Karpas-422 (cell line): ENCODE results near the gene CEP126. TPM values are rescaled to one million over a fixed set of nuclear protein-coding genes. Genes with fewer than 3 reads are reported as not detected.
"Not testable (repeated sequence)": the region's sequence is repeated elsewhere in the genome, so short reads cannot be mapped to it uniquely, and the experiment has no call there.

Experiments used
- DNase-seq: peaks from one replicate; pipeline ENCODE4 v3.0.0-alpha.2; 2015
- H2AFZ ChIP-seq: fragments of 200-600 bp; sonication (generic); 2 replicates; pipeline ENCODE4 v1.6.1; 2014; ENCODE audit warnings: antibody characterized with exemption, low read length, mixed read lengths
- H3K27ac ChIP-seq: fragments of 200-600 bp; sonication (generic); 2 replicates; pipeline ENCODE4 v1.5.1; 2014; ENCODE audit warnings: mild to moderate bottlenecking, low read length, moderate library complexity
- H3K27me3 ChIP-seq: fragments of 200-600 bp; sonication (generic); 2 replicates; pipeline ENCODE4 v1.6.1; 2014; ENCODE audit warnings: low read length, mixed read lengths
- H3K36me3 ChIP-seq: fragments of 200-600 bp; sonication (generic); 2 replicates; pipeline ENCODE4 v1.6.1; 2014; ENCODE audit warnings: low read length, mixed read lengths; ENCODE audit not compliant: insufficient read depth
- H3K4me1 ChIP-seq: fragments of 200-600 bp; sonication (generic); 2 replicates; pipeline ENCODE4 v1.6.1; 2014; ENCODE audit warnings: mild to moderate bottlenecking, low read length, mixed read lengths
- H3K4me2 ChIP-seq: fragments of 200-600 bp; sonication (generic); 2 replicates; pipeline ENCODE4 v1.6.1; 2014; ENCODE audit warnings: low read length, low read depth, mild to moderate bottlenecking; ENCODE audit not compliant: poor library complexity, severe bottlenecking
- H3K4me3 ChIP-seq: fragments of 200-600 bp; sonication (generic); 2 replicates; pipeline ENCODE4 v1.5.1; 2014; ENCODE audit warnings: mild to moderate bottlenecking, antibody characterized with exemption, low read length, mixed read lengths
- H3K79me2 ChIP-seq: fragments of 200-600 bp; sonication (generic); 2 replicates; pipeline ENCODE4 v1.6.1; 2014; ENCODE audit warnings: mild to moderate bottlenecking, low read length, mixed read lengths
- H3K9ac ChIP-seq: fragments of 200-600 bp; sonication (generic); 2 replicates; pipeline ENCODE4 v1.6.0; 2014; ENCODE audit warnings: low read length
- H3K9me2 ChIP-seq: fragments of 200-600 bp; sonication (generic), shearing (Covaris generic); replicated peaks from 2 replicates; pipeline ENCODE4 v1.6.0; 2014; ENCODE audit warnings: mild to moderate bottlenecking, low read length, moderate library complexity; ENCODE audit not compliant: insufficient read depth
- H3K9me3 ChIP-seq: fragments of 300-700, 200-600 bp; sonication (generic); 2 replicates; pipeline ENCODE4 v1.6.1; 2014; ENCODE audit warnings: low read length, mixed read lengths
- H4K20me1 ChIP-seq: fragments of 200-600 bp; sonication (generic); 2 replicates; pipeline ENCODE4 v1.6.1; 2014; ENCODE audit warnings: mild to moderate bottlenecking, antibody characterized with exemption, low read length, low read depth; ENCODE audit not compliant: insufficient read depth
- total RNA-seq: library from RNA; depleted of rRNA; stranded (reverse); fragments of >200 nt; shearing (Covaris generic); gene quantifications from 2 replicates; pipeline ENCODE4 v1.2.3, GENCODE V29; 2014; ENCODE audit warnings: low replicate concordance

The CEP126 gene
- total RNA-seq, 1 experiment from 2014 or later: 4.8 TPM

DNA sequence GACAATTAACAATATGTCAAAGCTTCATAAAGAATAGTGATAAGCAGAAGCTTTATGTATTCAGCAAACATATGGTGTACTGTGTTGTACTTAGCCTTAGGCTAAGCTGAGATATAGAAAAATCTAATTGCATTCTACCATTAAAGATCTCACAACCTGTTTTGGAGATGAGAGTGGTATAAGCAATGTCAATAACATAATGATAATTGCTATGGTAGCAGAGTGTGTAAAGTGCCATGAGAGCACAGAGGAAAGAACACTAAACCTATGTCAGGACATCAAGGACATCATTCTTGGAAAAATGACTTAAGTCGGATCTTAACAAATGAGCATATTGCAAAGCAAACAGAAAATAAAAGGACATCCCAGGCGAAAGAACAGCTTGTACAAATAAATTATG is 30.1 kb downstream of the CEP126 start:
- Histone ChIP-seq H3K36me3 (no peaks in the 10 kb centered on the region), H3K79me2 (no peaks in the 10 kb centered on the region), H3K9me3 (no peaks in the 10 kb centered on the region)

DNA sequence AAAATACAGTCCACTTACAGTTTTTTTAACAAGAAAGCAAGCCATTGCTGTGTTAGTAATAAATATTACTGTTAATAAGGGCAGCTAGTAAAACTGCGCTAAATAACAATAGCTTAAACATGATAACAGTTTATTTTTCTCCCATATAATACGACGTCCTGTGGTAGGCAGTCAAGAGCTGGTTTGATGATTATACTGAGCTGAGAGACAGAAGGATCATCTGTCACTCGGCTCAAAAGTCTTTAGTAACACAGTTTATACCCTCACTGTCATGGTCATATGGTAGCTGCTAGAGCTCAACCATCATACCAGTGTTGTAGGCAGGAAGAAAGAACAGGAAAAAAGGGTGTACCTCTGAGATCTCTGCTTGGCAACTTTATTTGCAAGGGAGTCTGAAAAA is 30.6 kb downstream of the CEP126 start:
- Histone ChIP-seq H3K4me1 (no peaks in the 10 kb centered on the region), H3K9me3 (no peaks in the 10 kb centered on the region), H4K20me1 (no peaks in the 10 kb centered on the region; the same call in 1 of the 2 replicates), H3K27me3 (0 out of 2 replicates have a peak, but pooled peaks cover 2% of the 10 kb centered on the region), H3K27ac (no peak overlapping the region), H3K79me2 (no peaks in the 10 kb centered on the region), H2AFZ (no peak overlapping the region), H3K36me3 (no peaks in the 10 kb centered on the region), H3K9me2 (no peaks in the 10 kb centered on the region), H3K4me3 (no peak overlapping the region), H3K9ac (no peak overlapping the region), H3K4me2 (no peak overlapping the region)
- no peak for DNase-seq

More for the DNA sequence above, 30.1 kb downstream of the CEP126 start:
- Histone ChIP-seq H3K9ac (no peak overlapping the region), H3K27me3 (0 out of 2 replicates have a peak, but pooled peaks cover 2% of the 10 kb centered on the region), H3K4me1 (no peaks in the 10 kb centered on the region), H3K4me3 (no peak overlapping the region), H3K27ac (no peak overlapping the region), H3K4me2 (no peak overlapping the region), H3K9me2 (no peaks in the 10 kb centered on the region), H2AFZ (no peak overlapping the region), H4K20me1 (no peaks in the 10 kb centered on the region; the same call in 1 of the 2 replicates)
- DNase-seq: no peak

DNA sequence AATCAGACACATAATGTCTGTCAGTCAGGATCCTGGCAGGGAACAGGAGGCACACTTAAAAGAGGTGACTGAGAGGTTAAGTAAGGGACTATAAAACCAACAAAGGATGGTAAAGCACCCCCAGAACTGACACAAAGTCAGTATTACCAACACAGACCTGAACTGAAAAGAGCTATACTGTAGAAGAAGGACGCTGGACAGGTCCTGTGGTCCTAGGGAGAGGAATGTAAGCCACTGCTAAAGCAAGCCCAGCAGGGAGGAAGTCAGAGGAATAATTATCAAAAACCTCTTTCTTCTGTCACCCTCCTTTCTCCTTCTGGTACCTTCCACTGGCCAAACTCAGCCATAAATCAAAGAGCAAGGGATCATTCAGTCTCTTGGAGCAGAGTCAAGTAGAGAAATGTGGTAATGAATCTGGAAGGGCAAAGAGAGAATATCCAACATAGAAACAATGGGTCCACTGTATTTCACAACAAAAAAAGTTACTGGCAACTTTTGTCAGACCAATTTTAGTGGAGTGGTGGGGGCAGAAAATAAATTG is 34.9 kb downstream of the CEP126 start:
- no peaks in the 10 kb centered on the region for H4K20me1 ChIP-seq
- H3K9me3 ChIP-seq: no peaks in the 10 kb centered on the region
- no peaks in the 10 kb centered on the region for H3K9me2 ChIP-seq
- H3K79me2 ChIP-seq: no peaks in the 10 kb centered on the region
- H2AFZ ChIP-seq: no peak overlapping the region
- no peaks in the 10 kb centered on the region for H3K36me3 ChIP-seq
- no peak for DNase-seq
- H3K4me2 ChIP-seq: no peak overlapping the region
- H3K9ac ChIP-seq: no peak overlapping the region
- no peaks in the 10 kb centered on the region for H3K27me3 ChIP-seq
- H3K4me1 ChIP-seq: no peaks in the 10 kb centered on the region
- H3K4me3 ChIP-seq: no peak overlapping the region
- no peak overlapping the region for H3K27ac ChIP-seq

DNA sequence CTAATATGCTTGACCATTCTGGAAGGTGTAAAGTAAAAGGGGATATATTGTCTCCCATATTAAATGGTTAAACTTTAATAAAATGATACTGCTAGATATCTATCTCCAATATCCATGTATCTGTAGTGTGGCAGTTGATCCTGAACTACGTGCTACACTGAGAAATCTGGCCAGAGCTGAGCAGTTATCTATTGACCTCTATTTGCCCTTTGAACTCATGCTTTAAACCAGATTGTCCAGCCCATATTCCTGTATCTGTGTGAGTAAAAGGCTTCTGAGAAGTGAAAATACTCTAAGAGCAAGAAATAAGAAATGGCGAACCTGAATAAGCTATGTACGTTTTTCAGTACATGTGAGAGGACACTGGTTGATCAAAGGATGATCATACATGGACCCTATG is 40.5 kb downstream of the CEP126 start:
- no peaks in the 10 kb centered on the region for H3K36me3 ChIP-seq
- H3K4me2 ChIP-seq: no peak overlapping the region
- H3K9me3 ChIP-seq: no peaks in the 10 kb centered on the region
- no peaks in the 10 kb centered on the region for H4K20me1 ChIP-seq
- no peaks in the 10 kb centered on the region for H3K79me2 ChIP-seq
- H2AFZ ChIP-seq: no peak overlapping the region
- no peaks in the 10 kb centered on the region for H3K4me1 ChIP-seq
- H3K27ac ChIP-seq: no peak overlapping the region
- no peak overlapping the region for H3K4me3 ChIP-seq
- no peak overlapping the region for H3K9ac ChIP-seq
- no peaks in the 10 kb centered on the region for H3K9me2 ChIP-seq
- DNase-seq: no peak
- no peaks in the 10 kb centered on the region for H3K27me3 ChIP-seq

DNA sequence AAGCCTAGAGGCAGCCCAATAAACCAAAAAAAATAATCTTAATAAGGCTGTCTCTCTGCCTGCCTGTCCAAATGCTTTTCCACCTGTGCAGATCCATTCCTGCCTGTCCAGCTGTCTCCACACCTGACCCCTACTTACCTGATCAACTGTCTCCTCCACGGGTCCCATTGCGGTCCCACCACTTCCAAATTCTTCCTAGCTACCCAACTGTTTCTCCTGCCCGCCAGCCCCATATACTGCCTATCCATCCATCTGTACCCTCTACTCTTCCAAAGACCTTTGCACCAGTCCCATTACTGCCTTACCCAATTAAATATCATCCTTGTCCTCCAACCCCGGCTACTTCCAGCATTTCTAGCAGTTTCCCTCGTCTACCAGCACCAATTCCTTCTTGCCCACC is 40.9 kb downstream of the CEP126 start:
- Histone ChIP-seq H3K27ac (no peak overlapping the region), H3K27me3 (no peaks in the 10 kb centered on the region), H3K4me3 (no peak overlapping the region), H3K36me3 (no peaks in the 10 kb centered on the region), H3K9me3 (no peaks in the 10 kb centered on the region), H3K9me2 (no peaks in the 10 kb centered on the region), H3K9ac (no peak overlapping the region), H2AFZ (no peak overlapping the region), H3K4me2 (no peak overlapping the region), H4K20me1 (no peaks in the 10 kb centered on the region), H3K79me2 (no peaks in the 10 kb centered on the region), H3K4me1 (no peaks in the 10 kb centered on the region)
- no peak for DNase-seq

DNA sequence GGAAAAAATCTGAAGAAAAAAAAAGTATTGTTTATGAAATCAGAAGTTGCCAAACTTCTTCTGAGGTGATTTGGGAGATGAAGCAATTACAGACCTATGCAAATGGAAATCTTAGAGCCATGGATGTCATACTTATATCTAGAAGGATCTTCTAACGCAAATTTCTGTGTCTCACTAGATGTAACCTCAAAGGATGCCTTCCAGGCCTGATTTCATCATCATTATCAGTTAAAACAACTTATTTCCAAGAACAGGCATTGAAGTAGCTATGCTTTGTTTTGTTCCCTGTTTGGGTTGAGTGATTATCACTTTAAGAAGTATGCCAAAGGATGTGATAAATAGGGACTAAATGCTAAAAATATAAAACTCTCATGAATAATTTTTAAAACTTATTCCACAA is 45.4 kb downstream of the CEP126 start:
- Histone ChIP-seq H3K27me3 (no peaks in the 10 kb centered on the region), H3K4me2 (no peak overlapping the region), H2AFZ (no peak overlapping the region), H3K27ac (no peak overlapping the region), H3K79me2 (no peaks in the 10 kb centered on the region), H3K9me3 (no peaks in the 10 kb centered on the region), H3K4me3 (no peak overlapping the region), H3K4me1 (no peaks in the 10 kb centered on the region), H3K36me3 (no peaks in the 10 kb centered on the region), H3K9me2 (no peaks in the 10 kb centered on the region), H3K9ac (no peak overlapping the region), H4K20me1 (no peaks in the 10 kb centered on the region)
- no peak for DNase-seq

DNA sequence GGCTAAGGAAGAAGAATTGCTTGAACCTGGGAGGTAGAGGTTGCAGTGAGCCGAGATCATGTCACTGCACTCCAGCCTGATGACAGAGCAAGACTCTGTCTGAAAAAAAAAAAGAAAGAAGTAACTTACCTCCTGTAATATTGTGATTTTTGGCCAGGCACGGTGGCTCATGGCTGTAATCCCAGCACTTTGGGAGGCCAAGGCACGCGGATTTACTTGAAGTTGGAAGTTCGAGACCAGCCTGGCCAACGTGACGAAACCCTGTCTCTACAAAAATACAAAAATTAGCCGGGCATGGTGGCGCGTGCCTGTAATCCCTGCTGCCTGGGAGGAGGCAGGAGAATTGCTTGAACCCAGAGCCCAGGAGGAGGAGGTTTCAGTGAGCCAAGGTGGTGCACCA is 49.4 kb downstream of the CEP126 start:
- H3K27me3 ChIP-seq, H3K27ac ChIP-seq, H3K36me3 ChIP-seq, H3K9ac ChIP-seq, H2AFZ ChIP-seq, H3K4me1 ChIP-seq, H3K4me3 ChIP-seq, H4K20me1 ChIP-seq, DNase-seq, H3K4me2 ChIP-seq, H3K79me2 ChIP-seq, H3K9me3 ChIP-seq, H3K9me2 ChIP-seq: not testable (repeated sequence)

DNA sequence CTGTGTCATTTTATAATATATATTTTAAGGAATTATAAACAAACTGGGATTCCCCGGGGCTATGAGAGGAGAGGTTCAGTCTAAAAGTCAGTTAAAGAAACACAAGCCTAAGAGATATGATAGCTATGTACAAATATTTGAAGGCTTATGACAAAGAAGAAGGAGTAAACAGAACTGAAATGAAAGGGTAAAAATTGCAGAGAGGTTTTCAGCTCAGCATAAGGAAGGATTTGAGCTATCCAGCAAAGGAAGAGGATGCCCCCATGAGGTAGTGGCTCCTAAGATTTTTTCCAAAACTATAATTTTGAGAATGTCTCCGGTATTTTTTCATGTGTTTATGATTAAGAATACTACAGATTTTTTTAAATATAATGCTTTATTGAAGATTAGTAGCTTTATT is 59.4 kb downstream of the CEP126 start:
- no peaks in the 10 kb centered on the region for H3K36me3 ChIP-seq
- no peak overlapping the region for H3K4me3 ChIP-seq
- DNase-seq: no peak
- no peaks in the 10 kb centered on the region for H3K79me2 ChIP-seq
- H3K9ac ChIP-seq: no peak overlapping the region
- H3K27me3 ChIP-seq: no peaks in the 10 kb centered on the region; the same call in 1 of the 2 replicates
- no peak overlapping the region for H2AFZ ChIP-seq
- no peaks in the 10 kb centered on the region for H3K9me2 ChIP-seq
- no peaks in the 10 kb centered on the region for H3K4me1 ChIP-seq
- no peak overlapping the region for H3K27ac ChIP-seq
- H4K20me1 ChIP-seq: no peaks in the 10 kb centered on the region
- H3K4me2 ChIP-seq: no peak overlapping the region
- H3K9me3 ChIP-seq: no peaks in the 10 kb centered on the region; the same call in none of the 2 replicates
